ENCODE results near the gene AOC1. TPM values are rescaled to one million over a fixed set of nuclear protein-coding genes. Genes with fewer than 3 reads are reported as not detected.

AOC1 gene
- total and polyA plus RNA-seq, 2 of the 13 experiments (the other 11 are each of a cell fraction or from before 2014, with no cell fraction given): not detected

- Histone ChIP-seq H3K9me3 (ENCODE audit: low read length) (no peaks in the 10 kb centered on the region), H3K79me2 (ENCODE audit: insufficient read depth, low read length) (no peaks in the 10 kb centered on the region), H2AFZ (ENCODE audit: low read length) (no peak overlapping the region), H3K9ac (ENCODE audit: insufficient read depth, low read depth, low read length) (no peak overlapping the region), H3K4me2 (ENCODE audit: low read depth, low read length) (no peak overlapping the region), H3K27me3 (ENCODE audit: control insufficient read depth in 1 of 2, insufficient read depth in 2 of 2, low read length in 2 of 2) (0 out of 5 replicates have a peak, but pooled peaks cover 0 to 1% of the 10 kb centered on the region in 2 experiments), H3K36me3 (replicated peaks in 1 of 2; ENCODE audit: control insufficient read depth in 1 of 2, insufficient read depth in 2 of 2, low read length in 2 of 2) (no peaks in the 10 kb centered on the region), H3K4me1 (ENCODE audit: insufficient read depth, low read length) (no peaks in the 10 kb centered on the region), H4K20me1 (ENCODE audit: insufficient read depth, low read length) (no peaks in the 10 kb centered on the region), H3K27ac (ENCODE audit: extremely low read length, insufficient read depth, low read length) (no peak overlapping the region), H3K4me3 (replicated peaks in 1 of 3; ENCODE audit: insufficient read depth in 1 of 3, low read depth in 2 of 3, low read length in 3 of 3) (no peak overlapping the region)
- no peak for ATAC-seq
- intact Hi-C loops (cut with micrococcal nuclease; ENCODE audit: unreplicated experiment): no loop called here
- CTCF ChIA-PET (ENCODE audit: low intra/inter-chr PET ratio, low total read pairs): no interaction called here
- TF ChIP-seq ZUFSP (CRISPR knock-in tag; IDR thresholded peaks at IDR 0.05; ENCODE audit: borderline replicate concordance) (no peak), ZNF281 (CRISPR knock-in tag; IDR thresholded peaks at IDR 0.05; ENCODE audit: borderline replicate concordance) (no peak), NPAS2 (CRISPR knock-in tag; IDR thresholded peaks at IDR 0.05; ENCODE audit: borderline replicate concordance) (no peak), ZNF232 (CRISPR knock-in tag; IDR thresholded peaks at IDR 0.05; ENCODE audit: borderline replicate concordance) (no peak), ZNF263 (CRISPR knock-in tag; IDR thresholded peaks at IDR 0.05) (no peak), PRMT3 (CRISPR knock-in tag; IDR thresholded peaks at IDR 0.05; ENCODE audit: borderline replicate concordance, low read depth) (no peak), MED1 (CRISPR knock-in tag; IDR thresholded peaks at IDR 0.05) (no peak), ETV5 (CRISPR knock-in tag; IDR thresholded peaks at IDR 0.05; ENCODE audit: borderline replicate concordance) (no peak), ZNF329 (CRISPR knock-in tag; IDR thresholded peaks at IDR 0.05; ENCODE audit: low read depth) (no peak), SALL1 (CRISPR knock-in tag; IDR thresholded peaks at IDR 0.05) (no peak)
- FAIRE-seq: no peak
- BruUV-seq (replicated peaks): no TSS peak
- WGBS (ENCODE audit: low lambda C conversion rate): 53% methylated on average over 7 of the region's 7 CpGs
- POLR2A ChIA-PET: no interaction called here
- no peak for DNase-seq (ENCODE audit: low spot score)
- in situ Hi-C loops (cut with HindIII; ENCODE audit: extremely low pct_ligation_motif_present, low pct_unique_long_range_greater_than_20kb): no loop called here
Measured at GRCh38 chr7:150838965-150839650, 13.2 kb upstream of the AOC1 start.

Data from HepG2 (cell line).